Left lobe of liver (tissue), 2 donors: ENCODE data around the gene RAB6B. TPM values are rescaled to one million over a fixed set of nuclear protein-coding genes. Genes with fewer than 3 reads are reported as not detected.

Source experiments
- ATAC-seq: fragments of 200-7000 bp; cut with Tn5 transposase; one replicate; pipeline ENCODE4 v1.9.1; 2020; ENCODE audit warnings: mild to moderate bottlenecking, moderate library complexity
- DNase-seq: peaks from one replicate; pipeline ENCODE4 v3.0.0-alpha.2; 2020; ENCODE audit warnings: low spot score
- total RNA-seq: library from RNA; stranded (reverse); gene quantifications from one replicate; pipeline ENCODE4 v1.2.1, GENCODE V29; 2021
- donor health status: DM: no; HTN: no; CAD: no; lungs with moderate emphysema.
- donor health status: DM: no; HTN: yes; CAD: no.

Gene RAB6B
- total RNA-seq, 1 donor from 2014 or later: 0.35 TPM

DNA sequence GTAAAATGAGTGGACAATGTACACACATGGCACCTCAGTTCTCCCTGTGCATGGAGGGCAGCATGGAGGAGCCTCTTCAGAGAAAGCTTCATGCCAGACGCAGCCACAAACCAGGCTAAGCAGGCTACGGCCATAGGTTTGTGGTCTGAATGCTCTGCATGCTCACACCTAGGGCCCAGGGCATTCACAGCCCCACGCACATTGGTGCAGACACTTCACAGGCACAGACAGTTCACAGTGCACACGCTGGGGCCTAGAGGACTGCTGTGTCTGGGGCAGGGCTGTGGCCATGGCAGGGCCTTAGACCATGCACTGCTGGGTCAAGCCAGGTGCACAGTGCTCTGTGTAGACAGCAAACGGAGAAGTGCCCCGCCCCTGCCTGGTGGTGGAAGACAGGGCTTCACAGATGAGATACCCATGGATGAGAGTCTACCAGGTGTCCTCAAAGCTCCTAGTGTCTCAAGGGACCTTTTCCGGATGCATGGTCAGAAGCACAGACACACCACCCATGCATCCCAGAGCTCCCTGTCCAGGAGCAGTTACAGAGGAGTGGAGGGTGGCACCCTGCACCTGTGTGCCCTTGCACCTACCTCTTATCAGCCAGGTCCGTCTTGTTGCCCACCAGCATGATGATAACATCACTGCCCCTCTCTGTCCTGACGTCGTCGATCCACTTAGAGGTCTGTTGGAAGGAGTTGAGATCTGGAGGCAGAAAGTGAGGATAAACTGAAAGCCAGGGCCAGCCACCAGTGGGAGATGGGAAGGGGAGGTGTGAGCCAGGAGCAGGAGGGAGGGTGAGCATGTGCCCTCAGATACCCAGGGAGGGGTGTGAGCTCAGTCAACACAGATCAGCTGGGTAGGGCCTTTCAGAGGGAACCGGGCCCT, 56.5 kb downstream of the RAB6B start:
- ATAC-seq (no peak), DNase-seq (no peak)

DNA sequence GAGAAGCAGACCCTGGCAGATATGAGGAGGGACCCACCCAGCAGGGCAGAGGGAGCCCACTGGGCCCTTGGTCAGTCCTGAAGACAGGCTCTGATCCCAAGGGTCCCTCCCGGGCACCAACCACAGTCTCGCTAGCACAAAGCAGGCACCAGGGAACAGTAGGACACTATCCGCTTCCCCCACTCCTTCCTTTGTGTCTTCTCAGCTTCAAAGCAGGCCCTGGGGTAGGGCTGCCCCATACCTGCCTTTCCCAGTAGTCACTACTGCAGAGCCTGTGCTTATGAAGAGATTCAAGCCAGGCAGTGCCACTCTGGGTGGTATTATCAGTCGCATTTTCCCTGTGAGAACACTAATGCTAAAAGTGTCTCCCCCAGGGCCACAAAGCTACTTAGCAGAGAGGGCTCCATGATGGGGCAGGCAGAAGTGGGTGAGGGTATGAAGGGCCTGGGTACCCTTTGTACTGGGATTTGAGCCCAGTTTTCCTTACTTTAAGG, 57.3 kb downstream of the RAB6B start:
- DNase-seq (no peak), ATAC-seq (no peak)

DNA sequence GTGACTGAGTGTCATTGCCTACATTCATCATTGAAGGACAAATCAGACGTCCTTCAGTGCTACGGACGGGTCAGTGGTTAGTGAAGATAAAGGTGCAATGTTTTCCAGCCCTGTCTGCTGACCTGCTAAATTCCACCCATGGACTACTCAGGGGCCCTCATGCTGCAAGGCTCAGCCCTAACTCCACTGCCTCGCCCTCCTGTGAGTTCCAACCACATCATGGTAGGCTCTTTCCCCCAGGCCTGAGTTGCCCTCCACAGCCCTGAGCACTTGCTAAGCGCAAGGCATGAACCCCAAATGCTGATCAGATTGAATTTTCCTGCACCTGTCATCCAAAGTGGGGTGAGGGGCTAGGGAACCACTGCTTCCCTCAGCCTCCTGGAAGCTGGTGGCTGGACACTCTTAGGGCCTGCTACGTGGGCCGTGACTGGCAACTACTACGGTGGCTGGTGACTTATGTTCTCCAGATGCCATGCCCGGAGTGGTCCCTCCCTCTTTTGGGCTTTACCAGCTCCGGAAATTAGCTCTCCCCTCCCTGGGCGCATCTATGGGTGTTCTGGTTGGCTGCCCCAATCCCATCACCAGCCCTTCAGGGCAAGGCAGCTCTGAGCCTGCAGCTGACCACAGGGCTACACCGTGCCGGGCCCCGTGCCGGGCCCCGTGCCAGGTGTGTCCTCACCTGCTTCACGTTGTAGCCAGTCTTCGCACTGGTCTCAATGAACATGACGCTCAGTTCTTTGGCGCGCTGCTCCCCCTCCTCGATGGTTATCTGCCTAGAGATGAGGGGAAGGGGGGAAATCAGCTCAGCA, 58.0 kb downstream of the RAB6B start:
- ATAC-seq: no peak
- DNase-seq: no peak

DNA sequence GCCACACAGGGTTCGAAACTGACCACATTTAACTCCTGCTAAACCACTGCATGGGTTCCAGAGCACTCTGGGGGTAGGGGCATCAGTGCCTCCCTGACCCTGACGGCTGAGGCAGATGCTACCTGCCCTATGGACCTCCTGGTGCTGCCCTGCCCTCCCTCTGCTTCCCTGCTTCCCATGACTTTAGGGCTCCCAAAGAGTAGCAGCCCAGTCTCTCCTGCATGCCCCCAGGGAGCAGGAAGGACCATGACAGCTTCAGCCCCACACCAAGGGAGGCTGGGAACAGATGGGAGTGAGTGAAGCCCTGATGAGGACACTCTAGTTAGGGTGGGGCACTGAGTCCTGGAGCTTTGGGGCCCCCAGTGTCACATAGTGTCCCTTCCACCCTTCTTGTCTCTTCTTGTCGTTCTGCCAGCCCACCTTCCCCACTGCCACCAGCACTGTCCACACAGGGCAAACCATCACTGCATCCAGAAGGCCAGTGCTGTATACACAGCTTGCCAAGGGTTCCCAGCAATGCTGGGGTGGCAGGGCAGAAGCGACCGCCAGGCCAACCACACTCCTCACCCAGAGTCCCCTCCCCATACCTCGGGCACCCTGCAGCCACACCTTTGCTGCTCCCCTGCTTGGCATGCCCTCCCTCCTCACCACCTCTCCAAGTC, 59.1 kb downstream of the RAB6B start:
- ATAC-seq (no peak), DNase-seq (no peak)

DNA sequence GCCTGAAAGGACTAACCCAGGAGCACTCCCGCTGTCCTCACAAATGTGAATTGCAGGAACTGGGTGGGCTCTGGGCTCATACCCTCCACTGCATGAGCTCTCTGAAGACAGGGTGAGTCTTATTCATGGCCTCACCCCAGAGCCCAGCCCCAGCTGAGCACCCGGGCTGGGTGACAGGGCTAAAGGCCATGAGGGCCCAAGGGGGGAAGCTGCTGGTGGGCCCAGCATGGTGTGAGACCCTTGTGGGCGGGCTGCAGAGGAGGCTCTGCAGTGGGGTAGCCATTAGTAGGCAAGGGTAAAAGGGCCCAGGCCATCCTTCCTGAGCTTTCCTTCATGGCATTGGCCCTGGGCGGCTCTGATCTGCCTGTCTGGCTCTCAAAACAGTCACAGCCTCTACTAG, 59.7 kb downstream of the RAB6B start:
- no peak for ATAC-seq
- no peak for DNase-seq

DNA sequence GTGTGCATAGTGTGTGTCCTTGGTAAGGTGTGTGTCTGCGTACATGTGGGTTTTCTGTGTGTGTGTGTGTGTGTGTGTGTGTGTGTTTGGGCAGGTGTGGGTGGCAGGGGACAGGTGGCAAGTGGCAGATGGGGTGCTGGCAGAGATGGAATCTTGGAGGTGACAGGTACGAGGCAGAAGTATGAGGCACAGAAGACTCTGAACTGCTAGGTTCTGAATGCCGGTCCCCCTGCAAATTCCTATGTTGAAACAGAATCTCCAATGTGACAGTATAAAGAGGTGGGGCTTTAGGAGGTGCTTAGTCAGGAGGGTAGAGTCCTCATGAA, 60.3 kb downstream of the RAB6B start:
- no peak for ATAC-seq
- no peak for DNase-seq

DNA sequence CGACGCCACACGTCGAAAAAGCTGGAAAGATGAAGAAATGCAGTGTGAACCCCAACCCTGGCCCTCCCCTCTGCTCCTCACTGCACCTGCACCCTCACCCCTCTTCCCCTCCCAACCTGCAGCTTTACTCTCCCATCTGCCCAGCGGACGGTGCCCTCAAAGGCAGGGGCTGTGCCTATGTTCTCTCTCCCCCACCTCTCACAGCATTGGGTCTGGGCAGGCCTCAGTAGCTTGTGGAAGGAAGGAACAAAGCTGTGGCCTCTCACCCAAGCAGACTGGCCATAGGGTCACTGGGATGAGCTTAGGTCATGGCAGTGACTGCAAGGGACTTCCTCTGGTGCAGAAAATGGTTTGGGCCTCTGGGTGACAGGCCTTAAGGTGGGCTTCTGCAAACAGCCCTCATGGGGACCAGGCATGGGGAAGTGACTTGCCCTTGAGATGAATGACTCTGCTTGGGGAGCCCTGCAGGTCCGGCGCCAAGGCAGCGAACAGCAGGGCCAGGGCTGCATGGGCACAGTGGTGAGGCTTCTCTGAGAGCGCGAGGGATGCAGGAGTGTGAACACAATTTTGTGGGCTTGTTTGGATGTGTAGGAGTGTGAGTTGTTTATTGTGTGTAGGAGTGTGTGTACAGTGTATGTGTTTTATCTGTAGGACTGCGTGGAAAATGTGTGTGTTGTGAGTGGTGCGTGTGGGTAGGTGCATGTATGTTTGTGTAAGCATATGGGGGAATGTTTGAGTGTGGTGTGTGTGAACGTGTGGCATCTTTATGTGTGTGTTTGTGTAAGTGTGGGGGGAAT, 60.9 kb downstream of the RAB6B start:
- ATAC-seq (no peak), DNase-seq (no peak)

DNA sequence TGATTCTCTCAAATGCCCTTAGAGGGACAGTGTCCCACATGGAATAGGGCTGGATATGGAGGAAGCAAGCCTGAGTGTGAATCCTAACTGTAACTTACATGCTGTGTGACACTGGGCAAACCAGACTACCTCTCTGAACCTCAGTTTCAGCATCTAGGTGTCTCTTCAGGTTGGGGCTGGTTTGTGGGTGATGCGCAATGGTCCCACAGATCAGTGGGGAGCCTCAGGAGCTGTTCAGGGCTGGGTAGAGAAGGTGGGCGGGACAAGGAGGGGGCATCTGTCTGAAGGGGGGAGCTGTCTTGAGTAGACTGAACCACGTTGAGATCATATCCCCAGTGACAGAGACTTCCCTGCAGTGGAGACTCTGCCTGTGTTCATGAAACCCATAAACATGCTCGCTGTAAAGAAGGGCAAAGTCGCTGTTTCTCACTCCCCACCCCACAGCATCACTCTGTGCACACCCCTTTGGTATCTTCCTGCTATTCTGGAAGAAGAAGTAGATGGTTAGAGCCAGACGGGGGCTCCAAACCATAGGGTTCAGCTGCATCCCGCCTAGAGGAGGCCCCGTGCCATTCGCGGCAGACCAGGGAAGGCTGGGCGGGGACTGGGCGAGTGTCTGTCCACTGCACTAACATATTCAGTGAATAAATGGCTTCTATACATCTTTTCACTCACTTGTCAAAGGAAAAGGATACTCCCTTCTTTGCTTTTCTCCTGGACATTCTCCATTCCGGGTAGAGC, 61.6 kb downstream of the RAB6B start:
- DNase-seq (no peak), ATAC-seq (no peak)

DNA sequence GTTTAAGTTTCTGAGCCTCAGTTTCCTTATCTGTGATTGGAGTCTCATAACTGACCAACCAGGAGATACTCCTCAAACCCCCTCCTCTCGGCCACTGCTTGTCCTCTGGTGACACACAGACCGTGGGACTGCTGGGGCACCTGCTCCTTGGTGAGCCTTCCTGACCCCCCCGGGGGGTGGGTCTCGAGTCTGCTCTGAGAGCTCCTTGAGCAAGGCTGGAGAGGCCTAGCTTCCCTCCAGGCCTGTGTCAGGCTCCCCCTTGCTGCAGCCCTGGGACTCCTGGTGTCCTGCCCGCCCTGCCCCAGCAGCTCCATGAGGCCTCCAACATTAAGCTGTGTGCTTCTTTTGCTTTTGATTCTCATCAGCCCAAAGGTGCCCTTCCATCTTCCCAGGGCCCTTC, 62.4 kb downstream of the RAB6B start:
- DNase-seq: no peak
- no peak for ATAC-seq

DNA sequence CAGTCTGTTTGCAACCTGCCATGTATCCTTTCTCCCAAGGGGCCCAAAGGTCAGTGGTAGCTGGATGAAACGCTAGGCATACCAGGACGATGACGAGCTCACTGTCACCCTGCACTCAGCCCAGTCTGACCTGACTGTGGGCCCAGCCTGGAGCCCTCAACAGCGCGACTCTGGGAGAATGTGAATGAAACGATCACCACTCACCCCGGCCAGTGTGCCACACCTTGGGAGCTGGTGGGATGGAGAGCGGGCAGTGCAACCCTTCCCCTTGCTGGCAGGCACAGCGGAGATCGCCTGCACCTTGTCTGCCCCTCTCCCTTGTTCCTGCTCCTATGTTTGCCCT, 62.9 kb downstream of the RAB6B start:
- DNase-seq: no peak
- ATAC-seq: no peak

DNA sequence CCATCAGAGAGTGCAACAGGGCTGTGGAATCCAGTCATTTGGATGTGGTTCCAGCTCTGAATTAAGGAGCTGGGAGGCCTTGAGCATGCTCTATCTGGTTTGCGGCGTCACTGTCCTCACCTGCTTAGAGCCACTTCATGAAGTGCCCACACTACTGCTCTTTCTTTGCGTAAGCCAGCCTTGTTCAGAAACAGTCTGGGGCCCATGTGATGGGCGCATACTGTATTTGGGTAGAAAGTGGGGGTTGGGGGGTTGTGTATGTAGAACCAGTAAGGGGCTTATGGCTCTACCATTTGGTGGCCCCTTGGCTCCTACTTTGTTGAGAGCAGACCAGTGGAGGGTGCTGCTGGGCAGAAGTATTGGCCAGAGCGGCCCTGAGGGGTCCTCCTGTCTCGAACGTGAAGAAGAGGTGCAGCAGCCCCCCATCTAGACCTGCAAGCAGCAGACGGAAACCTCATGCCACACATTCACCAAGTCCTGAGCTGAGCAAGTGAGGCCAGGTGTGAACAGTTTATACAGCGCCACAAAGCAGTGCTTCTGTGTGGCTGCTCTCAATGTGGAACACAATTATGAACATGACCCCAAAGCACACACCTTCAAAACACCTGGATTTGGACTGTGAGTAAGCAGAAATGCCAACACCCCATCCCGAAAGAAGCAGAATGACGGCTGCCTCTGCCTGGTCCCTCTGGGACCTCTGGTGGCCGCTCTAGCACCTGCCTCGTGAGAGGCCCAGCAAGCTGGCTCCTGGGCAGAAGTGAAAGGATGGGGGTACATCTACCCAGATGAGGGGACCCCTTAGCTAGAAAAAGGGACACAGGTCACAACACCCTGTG, 63.5 kb downstream of the RAB6B start:
- DNase-seq (no peak), ATAC-seq (no peak)

DNA sequence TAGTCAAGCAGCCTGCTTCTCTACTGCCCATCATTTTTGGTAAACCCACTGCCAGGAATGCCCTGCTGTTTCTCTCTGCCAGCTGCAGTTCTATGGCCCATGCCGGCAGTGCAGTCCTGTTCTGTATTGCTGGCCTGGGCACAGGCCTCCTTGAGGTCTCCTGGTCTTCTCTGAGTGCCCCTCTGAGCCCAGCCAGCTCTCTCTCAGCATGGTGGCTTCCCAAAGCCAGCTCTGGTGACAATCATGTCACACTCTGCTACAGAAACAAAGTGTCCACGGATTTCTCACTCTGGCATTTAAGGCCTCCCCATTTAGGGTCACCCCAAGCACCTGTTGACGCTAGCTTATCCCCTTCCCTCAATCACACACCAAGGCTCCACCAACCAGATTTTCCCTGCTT, 65.6 kb downstream of the RAB6B start:
- DNase-seq (no peak), ATAC-seq (no peak)

DNA sequence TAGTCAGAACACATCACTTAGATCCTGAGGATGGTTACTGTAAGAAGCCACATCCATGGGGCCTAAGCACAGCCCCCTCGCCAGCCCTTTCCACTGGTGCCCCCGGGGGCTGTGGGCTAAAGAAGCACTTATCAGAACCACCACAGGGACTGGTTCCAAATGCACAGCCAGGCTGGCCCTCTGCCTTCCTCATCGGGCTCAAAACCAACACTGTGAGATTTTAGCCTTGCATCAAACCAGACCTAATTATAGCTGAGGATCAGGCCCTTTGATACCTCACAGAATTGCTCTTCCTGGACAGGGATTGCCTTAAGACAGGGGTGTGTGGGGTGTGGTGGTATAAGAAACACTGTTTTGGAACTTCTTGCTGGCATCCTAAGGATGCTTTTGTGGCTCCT, 66.4 kb downstream of the RAB6B start:
- no peak for ATAC-seq

DNA sequence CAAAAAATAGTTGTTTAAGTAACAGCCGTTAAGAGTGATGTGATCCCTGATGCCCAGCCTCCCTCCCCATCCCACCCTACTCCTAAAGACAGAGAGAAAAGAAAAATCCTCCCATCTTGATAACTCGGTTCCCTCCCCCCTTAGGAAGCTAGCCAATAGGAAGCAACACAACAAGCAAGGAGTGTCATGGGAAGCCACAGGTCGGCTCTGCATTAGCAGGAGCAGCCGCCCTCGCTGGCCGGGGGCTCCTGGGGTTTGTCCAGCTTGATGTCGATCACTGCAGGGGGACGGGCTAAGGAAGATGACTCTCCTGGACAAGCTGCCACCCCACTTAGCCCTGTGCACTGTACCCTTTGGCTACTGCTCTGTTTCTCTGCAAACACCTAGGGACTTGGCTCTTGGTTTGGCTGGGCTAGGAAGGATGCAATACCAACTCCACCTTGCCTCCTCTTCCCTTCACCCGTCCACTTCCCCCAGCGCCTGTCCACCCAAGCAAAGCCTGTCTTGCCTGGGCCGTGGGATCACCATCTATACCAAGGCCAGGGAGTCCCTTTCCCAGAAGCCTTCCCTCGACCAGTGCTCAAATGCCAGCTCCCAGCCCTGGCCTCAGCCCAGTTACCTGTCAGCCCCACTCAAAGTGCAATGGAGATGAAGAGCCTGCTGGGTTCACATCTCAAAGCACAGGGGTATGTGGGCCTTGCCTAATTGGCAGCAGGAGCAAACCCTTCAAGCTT, 66.9 kb downstream of the RAB6B start:
- no peak for ATAC-seq
- no peak for DNase-seq

More for the DNA sequence above, 66.4 kb downstream of the RAB6B start:
- no peak for DNase-seq

DNA sequence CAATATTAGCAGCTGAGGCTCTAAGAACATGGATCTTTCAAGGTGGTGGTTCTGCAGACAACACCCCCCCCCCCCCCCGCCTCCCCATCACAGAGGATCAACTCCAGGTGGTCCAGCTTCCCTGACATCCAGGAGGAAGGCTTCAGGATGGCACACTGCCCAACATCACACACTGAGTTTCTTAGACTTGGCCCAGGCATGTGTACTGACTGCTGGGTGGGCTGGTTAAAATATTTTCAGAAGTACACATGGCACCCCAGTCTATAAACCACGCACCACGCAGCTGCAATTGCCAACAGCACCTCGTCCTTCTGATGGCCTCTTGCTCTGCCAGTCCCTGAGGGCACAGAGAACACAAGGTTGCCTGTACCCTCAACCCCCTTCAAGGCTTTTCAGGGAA, 68.0 kb downstream of the RAB6B start:
- DNase-seq (no peak), ATAC-seq (no peak)

DNA sequence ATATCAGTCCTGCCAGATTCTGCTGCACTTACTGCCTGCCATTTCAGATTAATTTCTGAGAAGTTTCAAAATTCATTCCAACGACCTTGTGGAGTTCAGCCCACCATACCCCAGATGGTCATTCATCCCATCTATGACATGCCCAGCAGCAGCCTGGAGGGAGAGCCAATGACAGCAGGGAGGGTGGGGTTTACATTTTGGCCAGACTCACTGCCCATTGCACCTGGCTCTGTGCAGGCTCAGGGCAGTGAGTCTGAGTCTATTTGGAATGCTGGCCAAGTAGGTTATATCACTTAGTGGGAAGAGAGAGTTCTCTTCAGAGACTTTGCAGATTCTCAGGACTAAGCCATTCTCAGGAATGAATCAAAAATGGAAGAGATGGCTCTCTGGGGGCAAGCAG, 68.5 kb downstream of the RAB6B start:
- DNase-seq (no peak), ATAC-seq (peak; percentile 55)

DNA sequence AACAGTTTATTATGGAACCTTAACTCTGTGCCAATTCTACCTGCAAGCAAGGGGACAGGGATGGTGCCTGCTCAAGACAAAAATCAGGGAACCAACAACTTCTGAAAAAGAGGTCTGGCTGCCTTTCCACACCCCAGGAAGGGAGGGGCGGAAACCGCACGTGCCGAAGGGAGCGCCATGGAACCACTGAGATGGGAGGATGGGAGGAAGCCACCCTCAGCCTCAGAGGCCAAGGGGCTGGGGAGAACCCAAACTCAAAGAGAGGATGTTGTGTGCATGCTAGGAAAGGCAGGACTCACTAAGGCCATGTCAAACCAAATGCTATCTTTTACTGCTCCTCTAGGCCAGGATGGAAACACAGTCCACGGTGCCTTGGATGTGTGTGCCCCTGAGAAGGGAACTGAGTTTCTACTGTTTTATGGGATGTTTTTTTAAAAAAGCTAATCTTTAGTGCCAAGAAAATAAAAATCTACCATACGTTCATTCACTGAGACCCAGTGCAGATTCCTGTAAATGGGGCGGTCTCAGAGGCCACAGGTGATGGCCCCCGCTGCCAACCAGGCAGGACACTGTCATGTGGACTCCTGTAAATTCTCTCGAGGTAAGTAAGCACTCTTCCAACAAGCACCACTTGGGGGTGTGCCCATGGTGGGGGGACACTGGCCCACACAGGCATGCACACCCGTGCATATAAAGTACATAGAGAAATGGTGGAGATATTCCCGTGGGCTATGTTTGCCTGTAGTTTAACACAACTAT, 69.5 kb downstream of the RAB6B start:
- no peak for ATAC-seq
- DNase-seq: no peak

DNA sequence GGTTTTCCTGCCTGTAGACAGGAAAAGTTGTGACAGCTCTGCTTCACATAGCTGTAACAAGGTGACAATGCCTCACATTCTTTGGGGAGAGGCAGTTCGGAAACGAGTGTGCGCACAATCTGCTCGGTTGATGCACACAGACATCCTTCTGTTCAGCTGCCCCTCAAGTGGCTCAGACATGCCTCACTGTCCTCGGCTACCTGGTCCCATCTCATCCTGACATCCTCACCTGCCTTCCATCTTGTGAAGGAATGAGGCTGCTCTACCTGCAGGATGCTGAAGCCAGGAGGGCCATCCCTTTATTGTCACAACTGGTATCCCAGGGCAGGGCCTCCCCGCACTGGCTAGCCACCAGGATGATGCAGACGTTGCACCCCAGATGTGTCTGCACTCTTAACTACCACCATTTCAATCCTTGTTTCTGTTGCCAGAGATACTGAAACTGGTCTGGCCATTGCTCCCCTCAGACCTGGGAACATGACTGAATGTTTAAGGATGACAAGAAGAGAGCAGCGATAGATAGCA, 70.7 kb downstream of the RAB6B start:
- DNase-seq: no peak
- no peak for ATAC-seq
